GM23338 (cell line): ENCODE measurements around the gene FDXR.

Source experiments
- CREB1 ChIP-seq: fragments of 250-450 bp; sonication (Bioruptor Pico); IDR thresholded peaks from 2 replicates; pipeline ENCODE4 v1.5.0; 2020; ENCODE audit warnings: low read depth, mild to moderate bottlenecking, moderate library complexity
- EZH2 ChIP-seq: fragments of 200-600 bp; sonication (generic); IDR thresholded peaks from one replicate; pipeline ENCODE4 v1.8.0; 2017; ENCODE audit warnings: antibody characterized with exemption, mild to moderate bottlenecking, low read depth; ENCODE audit not compliant: unreplicated experiment
- EZH2phosphoT487 ChIP-seq: fragments of 200-600 bp; sonication (generic); IDR thresholded peaks from one replicate; pipeline ENCODE4 v1.8.1; 2018; ENCODE audit warnings: antibody characterized with exemption; ENCODE audit not compliant: unreplicated experiment
- POLR2AphosphoS5 ChIP-seq: IDR thresholded peaks from 2 replicates; pipeline ENCODE4 v1.6.1; 2016; ENCODE audit warnings: antibody characterized with exemption, low read depth
- TF ChIP-seq, protein P1 (sequence below), 2 experiments: fragments of 200-600 bp in 1 of 2; sonication (generic) in 1 of 2; conservative IDR thresholded peaks; 2 replicates each; pipeline versions ENCODE4 v1.5.1 to v1.6.1; 2016 to 2017; ENCODE audit warnings: antibody characterized with exemption in 2 of 2, low read depth in 2 of 2, mild to moderate bottlenecking in 2 of 2, moderate library complexity in 1 of 2
- TF ChIP-seq, protein P2 (sequence below): IDR thresholded peaks from one replicate; pipeline ENCODE4 v1.6.1; 2018; ENCODE audit warnings: antibody characterized with exemption; ENCODE audit not compliant: unreplicated experiment
- TF ChIP-seq, protein P3 (sequence below): fragments of 250-450 bp; sonication (Bioruptor Pico); IDR thresholded peaks from 2 replicates; pipeline ENCODE4 v1.5.0; 2020; ENCODE audit warnings: mild to moderate bottlenecking, moderate library complexity

DNA sequence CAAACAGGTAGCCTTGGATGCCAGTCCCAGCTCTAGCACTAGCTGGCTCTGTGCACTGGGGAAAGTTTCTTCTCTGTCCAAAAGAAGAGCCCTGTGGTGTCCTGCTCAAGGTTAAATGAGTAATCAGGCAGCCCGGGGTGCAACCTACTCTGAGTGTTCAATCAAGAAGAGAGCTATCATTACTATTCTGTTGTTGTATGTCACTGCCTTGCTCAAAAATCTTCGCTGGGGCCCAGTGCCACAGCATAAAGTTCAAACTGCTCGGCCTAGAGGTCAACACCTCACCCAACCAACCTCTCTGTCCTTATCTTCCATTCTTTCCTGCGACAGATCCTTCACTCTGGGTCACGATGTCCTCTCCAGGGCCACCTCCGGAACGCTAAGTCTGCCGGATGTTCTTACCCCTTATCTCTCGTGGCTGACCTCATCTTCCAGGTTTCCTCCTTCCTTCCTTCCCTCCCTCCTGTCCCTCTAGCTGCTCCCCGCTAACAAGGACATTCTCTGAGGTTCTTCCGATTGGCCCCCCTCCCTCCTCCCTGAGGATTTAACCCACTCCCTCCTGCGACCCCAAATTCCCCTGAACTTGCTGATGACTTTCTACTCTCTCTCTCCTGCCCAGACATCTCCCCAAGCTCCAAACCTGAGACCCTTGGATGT is 4.4 kb downstream of the FDXR start:
- TF ChIP-seq, protein P1, sequence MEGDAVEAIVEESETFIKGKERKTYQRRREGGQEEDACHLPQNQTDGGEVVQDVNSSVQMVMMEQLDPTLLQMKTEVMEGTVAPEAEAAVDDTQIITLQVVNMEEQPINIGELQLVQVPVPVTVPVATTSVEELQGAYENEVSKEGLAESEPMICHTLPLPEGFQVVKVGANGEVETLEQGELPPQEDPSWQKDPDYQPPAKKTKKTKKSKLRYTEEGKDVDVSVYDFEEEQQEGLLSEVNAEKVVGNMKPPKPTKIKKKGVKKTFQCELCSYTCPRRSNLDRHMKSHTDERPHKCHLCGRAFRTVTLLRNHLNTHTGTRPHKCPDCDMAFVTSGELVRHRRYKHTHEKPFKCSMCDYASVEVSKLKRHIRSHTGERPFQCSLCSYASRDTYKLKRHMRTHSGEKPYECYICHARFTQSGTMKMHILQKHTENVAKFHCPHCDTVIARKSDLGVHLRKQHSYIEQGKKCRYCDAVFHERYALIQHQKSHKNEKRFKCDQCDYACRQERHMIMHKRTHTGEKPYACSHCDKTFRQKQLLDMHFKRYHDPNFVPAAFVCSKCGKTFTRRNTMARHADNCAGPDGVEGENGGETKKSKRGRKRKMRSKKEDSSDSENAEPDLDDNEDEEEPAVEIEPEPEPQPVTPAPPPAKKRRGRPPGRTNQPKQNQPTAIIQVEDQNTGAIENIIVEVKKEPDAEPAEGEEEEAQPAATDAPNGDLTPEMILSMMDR (conservative IDR thresholded peaks at IDR 0.05; ENCODE audit: low read depth in 2 of 2) = no peak
- TF ChIP-seq POLR2AphosphoS5 (no peak), EZH2phosphoT487 (no peak), EZH2 (no peak), CREB1 (CRISPR knock-in tag) (no peak)
- TF ChIP-seq, protein P2, sequence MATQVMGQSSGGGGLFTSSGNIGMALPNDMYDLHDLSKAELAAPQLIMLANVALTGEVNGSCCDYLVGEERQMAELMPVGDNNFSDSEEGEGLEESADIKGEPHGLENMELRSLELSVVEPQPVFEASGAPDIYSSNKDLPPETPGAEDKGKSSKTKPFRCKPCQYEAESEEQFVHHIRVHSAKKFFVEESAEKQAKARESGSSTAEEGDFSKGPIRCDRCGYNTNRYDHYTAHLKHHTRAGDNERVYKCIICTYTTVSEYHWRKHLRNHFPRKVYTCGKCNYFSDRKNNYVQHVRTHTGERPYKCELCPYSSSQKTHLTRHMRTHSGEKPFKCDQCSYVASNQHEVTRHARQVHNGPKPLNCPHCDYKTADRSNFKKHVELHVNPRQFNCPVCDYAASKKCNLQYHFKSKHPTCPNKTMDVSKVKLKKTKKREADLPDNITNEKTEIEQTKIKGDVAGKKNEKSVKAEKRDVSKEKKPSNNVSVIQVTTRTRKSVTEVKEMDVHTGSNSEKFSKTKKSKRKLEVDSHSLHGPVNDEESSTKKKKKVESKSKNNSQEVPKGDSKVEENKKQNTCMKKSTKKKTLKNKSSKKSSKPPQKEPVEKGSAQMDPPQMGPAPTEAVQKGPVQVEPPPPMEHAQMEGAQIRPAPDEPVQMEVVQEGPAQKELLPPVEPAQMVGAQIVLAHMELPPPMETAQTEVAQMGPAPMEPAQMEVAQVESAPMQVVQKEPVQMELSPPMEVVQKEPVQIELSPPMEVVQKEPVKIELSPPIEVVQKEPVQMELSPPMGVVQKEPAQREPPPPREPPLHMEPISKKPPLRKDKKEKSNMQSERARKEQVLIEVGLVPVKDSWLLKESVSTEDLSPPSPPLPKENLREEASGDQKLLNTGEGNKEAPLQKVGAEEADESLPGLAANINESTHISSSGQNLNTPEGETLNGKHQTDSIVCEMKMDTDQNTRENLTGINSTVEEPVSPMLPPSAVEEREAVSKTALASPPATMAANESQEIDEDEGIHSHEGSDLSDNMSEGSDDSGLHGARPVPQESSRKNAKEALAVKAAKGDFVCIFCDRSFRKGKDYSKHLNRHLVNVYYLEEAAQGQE = no peak
- TF ChIP-seq, protein P3, sequence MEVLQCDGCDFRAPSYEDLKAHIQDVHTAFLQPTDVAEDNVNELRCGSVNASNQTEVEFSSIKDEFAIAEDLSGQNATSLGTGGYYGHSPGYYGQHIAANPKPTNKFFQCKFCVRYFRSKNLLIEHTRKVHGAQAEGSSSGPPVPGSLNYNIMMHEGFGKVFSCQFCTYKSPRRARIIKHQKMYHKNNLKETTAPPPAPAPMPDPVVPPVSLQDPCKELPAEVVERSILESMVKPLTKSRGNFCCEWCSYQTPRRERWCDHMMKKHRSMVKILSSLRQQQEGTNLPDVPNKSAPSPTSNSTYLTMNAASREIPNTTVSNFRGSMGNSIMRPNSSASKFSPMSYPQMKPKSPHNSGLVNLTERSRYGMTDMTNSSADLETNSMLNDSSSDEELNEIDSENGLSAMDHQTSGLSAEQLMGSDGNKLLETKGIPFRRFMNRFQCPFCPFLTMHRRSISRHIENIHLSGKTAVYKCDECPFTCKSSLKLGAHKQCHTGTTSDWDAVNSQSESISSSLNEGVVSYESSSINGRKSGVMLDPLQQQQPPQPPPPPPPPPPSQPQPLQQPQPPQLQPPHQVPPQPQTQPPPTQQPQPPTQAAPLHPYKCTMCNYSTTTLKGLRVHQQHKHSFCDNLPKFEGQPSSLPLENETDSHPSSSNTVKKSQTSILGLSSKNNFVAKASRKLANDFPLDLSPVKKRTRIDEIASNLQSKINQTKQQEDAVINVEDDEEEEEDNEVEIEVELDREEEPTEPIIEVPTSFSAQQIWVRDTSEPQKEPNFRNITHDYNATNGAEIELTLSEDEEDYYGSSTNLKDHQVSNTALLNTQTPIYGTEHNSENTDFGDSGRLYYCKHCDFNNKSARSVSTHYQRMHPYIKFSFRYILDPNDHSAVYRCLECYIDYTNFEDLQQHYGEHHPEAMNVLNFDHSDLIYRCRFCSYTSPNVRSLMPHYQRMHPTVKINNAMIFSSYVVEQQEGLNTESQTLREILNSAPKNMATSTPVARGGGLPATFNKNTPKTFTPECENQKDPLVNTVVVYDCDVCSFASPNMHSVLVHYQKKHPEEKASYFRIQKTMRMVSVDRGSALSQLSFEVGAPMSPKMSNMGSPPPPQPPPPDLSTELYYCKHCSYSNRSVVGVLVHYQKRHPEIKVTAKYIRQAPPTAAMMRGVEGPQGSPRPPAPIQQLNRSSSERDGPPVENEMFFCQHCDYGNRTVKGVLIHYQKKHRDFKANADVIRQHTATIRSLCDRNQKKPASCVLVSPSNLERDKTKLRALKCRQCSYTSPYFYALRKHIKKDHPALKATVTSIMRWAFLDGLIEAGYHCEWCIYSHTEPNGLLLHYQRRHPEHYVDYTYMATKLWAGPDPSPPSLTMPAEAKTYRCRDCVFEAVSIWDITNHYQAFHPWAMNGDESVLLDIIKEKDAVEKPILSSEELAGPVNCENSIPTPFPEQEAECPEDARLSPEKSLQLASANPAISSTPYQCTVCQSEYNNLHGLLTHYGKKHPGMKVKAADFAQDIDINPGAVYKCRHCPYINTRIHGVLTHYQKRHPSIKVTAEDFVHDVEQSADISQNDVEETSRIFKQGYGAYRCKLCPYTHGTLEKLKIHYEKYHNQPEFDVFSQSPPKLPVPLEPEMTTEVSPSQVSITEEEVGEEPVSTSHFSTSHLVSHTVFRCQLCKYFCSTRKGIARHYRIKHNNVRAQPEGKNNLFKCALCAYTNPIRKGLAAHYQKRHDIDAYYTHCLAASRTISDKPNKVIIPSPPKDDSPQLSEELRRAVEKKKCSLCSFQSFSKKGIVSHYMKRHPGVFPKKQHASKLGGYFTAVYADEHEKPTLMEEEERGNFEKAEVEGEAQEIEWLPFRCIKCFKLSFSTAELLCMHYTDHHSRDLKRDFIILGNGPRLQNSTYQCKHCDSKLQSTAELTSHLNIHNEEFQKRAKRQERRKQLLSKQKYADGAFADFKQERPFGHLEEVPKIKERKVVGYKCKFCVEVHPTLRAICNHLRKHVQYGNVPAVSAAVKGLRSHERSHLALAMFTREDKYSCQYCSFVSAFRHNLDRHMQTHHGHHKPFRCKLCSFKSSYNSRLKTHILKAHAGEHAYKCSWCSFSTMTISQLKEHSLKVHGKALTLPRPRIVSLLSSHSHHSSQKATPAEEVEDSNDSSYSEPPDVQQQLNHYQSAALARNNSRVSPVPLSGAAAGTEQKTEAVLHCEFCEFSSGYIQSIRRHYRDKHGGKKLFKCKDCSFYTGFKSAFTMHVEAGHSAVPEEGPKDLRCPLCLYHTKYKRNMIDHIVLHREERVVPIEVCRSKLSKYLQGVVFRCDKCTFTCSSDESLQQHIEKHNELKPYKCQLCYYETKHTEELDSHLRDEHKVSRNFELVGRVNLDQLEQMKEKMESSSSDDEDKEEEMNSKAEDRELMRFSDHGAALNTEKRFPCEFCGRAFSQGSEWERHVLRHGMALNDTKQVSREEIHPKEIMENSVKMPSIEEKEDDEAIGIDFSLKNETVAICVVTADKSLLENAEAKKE (CRISPR knock-in tag) = no peak
